Islet precursor cell (in vitro differentiated cells): ENCODE results near the gene ACSBG1.

ENCODE experiments used
- DNase-seq: peaks from one replicate; pipeline ENCODE4 v3.0.0-alpha.2; 2018

The ACSBG1 gene

GRCh38 chr15:78234515-78235040, at the start of gene ACSBG1:
TSS of gene ACSBG1 (minus strand) at chr15:78234565. CDS start at chr15:78234501, 64 bp downstream.
- no peak for DNase-seq

- no peak for DNase-seq
Observed at GRCh38 chr15:78282324-78282723, 48.0 kb upstream of the ACSBG1 start.

GRCh38 chr15:78280319-78281072, 46.1 kb upstream of the ACSBG1 start:
- no peak for DNase-seq

- DNase-seq = peak; percentile 59
Observed at GRCh38 chr15:78276064-78276943, 41.9 kb upstream of the ACSBG1 start.

- no peak for DNase-seq
Observed at GRCh38 chr15:78274994-78275393, 40.6 kb upstream of the ACSBG1 start.

GRCh38 chr15:78272776-78273175, 38.4 kb upstream of the ACSBG1 start:
- DNase-seq = no peak

GRCh38 chr15:78272316-78272715, 38.0 kb upstream of the ACSBG1 start:
- no peak for DNase-seq

GRCh38 chr15:78266806-78267205, 32.4 kb upstream of the ACSBG1 start:
- no peak for DNase-seq

GRCh38 chr15:78266229-78266628, 31.9 kb upstream of the ACSBG1 start:
- no peak for DNase-seq

- DNase-seq = no peak
Observed at GRCh38 chr15:78265752-78266224, 31.4 kb upstream of the ACSBG1 start.

- DNase-seq = no peak
Observed at GRCh38 chr15:78265137-78265460, 30.7 kb upstream of the ACSBG1 start.

GRCh38 chr15:78264304-78265136, 30.2 kb upstream of the ACSBG1 start, which contains the start of gene DNAJA4:
TSS of gene DNAJA4 (plus strand) at chr15:78264562. CDS start at chr15:78264764, 202 bp downstream.
- DNase-seq = peak; percentile 60

- DNase-seq = no peak
Observed at GRCh38 chr15:78263907-78264303, 29.5 kb upstream of the ACSBG1 start.

- no peak for DNase-seq
Observed at GRCh38 chr15:78263351-78263781, 29.0 kb upstream of the ACSBG1 start.

GRCh38 chr15:78261062-78261461, 26.7 kb upstream of the ACSBG1 start:
- DNase-seq = no peak

- DNase-seq = no peak
Observed at GRCh38 chr15:78260489-78260888, 26.1 kb upstream of the ACSBG1 start.

- peak; percentile 64 for DNase-seq
Observed at GRCh38 chr15:78259232-78259631, 24.9 kb upstream of the ACSBG1 start.

- no peak for DNase-seq
Observed at GRCh38 chr15:78257681-78258080, 23.3 kb upstream of the ACSBG1 start.

GRCh38 chr15:78256044-78256437, 21.7 kb upstream of the ACSBG1 start:
- DNase-seq = no peak

- DNase-seq = no peak
Observed at GRCh38 chr15:78255421-78256043, 21.2 kb upstream of the ACSBG1 start.

- DNase-seq = no peak
Observed at GRCh38 chr15:78251136-78251535, 16.8 kb upstream of the ACSBG1 start.

- DNase-seq = no peak
Observed at GRCh38 chr15:78249131-78249530, 14.8 kb upstream of the ACSBG1 start.
